Heart right ventricle (tissue), 16 donors: ENCODE results near the gene VTI1A. TPM values are rescaled to one million over a fixed set of nuclear protein-coding genes. Genes with fewer than 3 reads are reported as not detected.

Experiments used
- ATAC-seq, 8 donors: fragments of 200-7000 bp; cut with Tn5 transposase; one replicate each; pipeline ENCODE4 v1.9.1; 2020; ENCODE audit warnings: mild to moderate bottlenecking in 8 of 8, moderate library complexity in 8 of 8, moderate number of reproducible peaks in 1 of 8
- DNase-seq, 2 donors: peaks; one replicate each; pipeline ENCODE4 v3.0.0-alpha.2; 2020
- H3K27ac ChIP-seq, 10 donors: fragments of 200-600 bp; sonication (generic) in 2 of 10; one replicate each; pipeline versions ENCODE4 v1.5.0 to v1.8.0; 2020 to 2022; ENCODE audit warnings: mild to moderate bottlenecking in 3 of 10
- H3K27me3 ChIP-seq, 7 donors: fragments of 200-600 bp; one replicate each; pipeline ENCODE4 v1.8.0; 2021 to 2022; ENCODE audit warnings: mild to moderate bottlenecking in 2 of 7
- H3K36me3 ChIP-seq, 9 donors: fragments of 200-600 bp; sonication (generic) in 1 of 9; one replicate each; pipeline versions ENCODE4 v1.5.0 to v1.8.0; 2020 to 2022; ENCODE audit warnings: mild to moderate bottlenecking in 2 of 9
- H3K4me1 ChIP-seq, 9 donors: fragments of 200-600 bp; sonication (generic) in 1 of 9; one replicate each; pipeline versions ENCODE4 v1.5.0 to v1.8.0; 2020 to 2022; ENCODE audit warnings: mild to moderate bottlenecking in 4 of 9
- H3K4me3 ChIP-seq, 10 donors: fragments of 200-600 bp; sonication (generic) in 2 of 10; one replicate each; pipeline versions ENCODE4 v1.5.0 to v1.8.0; 2020 to 2022; ENCODE audit warnings: mild to moderate bottlenecking in 7 of 10, moderate library complexity in 2 of 10
- H3K9me3 ChIP-seq, 11 donors: fragments of 200-600 bp in 10 of 11; sonication (generic) in 2 of 11; one replicate each; pipeline versions ENCODE4 v1.5.0 to v1.8.0; 2013 to 2022; ENCODE audit warnings: mild to moderate bottlenecking in 2 of 11, control low read depth in 1 of 11, moderate library complexity in 1 of 11
- CTCF ChIP-seq, 9 donors: fragments of 200-600 bp; sonication (generic) in 2 of 9; IDR thresholded peaks; one replicate each; pipeline versions ENCODE4 v1.5.0 to v1.8.0; 2021 to 2022; ENCODE audit warnings: antibody characterized with exemption in 9 of 9, mild to moderate bottlenecking in 5 of 9, moderate library complexity in 1 of 9
- WGBS, 2 donors: extraction: QIAGEN DNeasy Blood & Tissue Kit; methylation state at CpG; one replicate each; pipeline ENCODE4 v1.1.7; 2013; ENCODE audit warnings: inconsistent platforms in 1 of 2; 5-methylcytosine and 5-hydroxymethylcytosine counted together
- intact Hi-C, 10 donors: fragments of 100-400 bp; cut with DNase I; formaldehyde crosslinking; loops; one replicate each; pipeline versions ENCODE4 v1.11.1 to v1.14.2; 2022
- polyA plus RNA-seq, 2 donors: library from polyadenylated mRNA; stranded (reverse); fragments of 200-250 nt; gene quantifications; one replicate each; pipeline ENCODE4 v1.2.3, GENCODE V29; 2013
- total RNA-seq, 10 donors: library from RNA; stranded (reverse); fragmentation: NEBNext Ultra II Directional in 3 of 10; extraction: Animal tissue kit (Norgen Biotek cat#: 25700) in 3 of 10; gene quantifications; one replicate each; pipeline versions ENCODE4 v1.2.1 to v1.2.4, GENCODE V29; 2021 to 2023
- donor health status: Arrhythmogenic right ventricular cardiomyopathy.
- donor health status: ischemic (EF 13 %, LVEDD 7.1; RV severe dilation, severe dysfunction).
- donor health status: healthy with polysubstance abuse.
- donor health status: DM: no; HTN: yes; CAD: no.
- donor health status: DM: no; HTN: no; CAD: no.
- donor health status: ischemic (EF 25% LVEDD 6.9; RV normal size, moderate dysfunction).
- donor health status: ischemic (EF 25% LVEDD 5.7; RV mildly dilated, moderate dysfunction).
- donor health status: healthy.
- donor health status: DM: yes; HTN: yes; CAD: no.
- donor health status: Ischemic cardiomyopathy.
- donor health status: ischemic (EF 35%, LVEDD 5.7; RV mildly dilated, moderate dysfunction).
- donor health status: nonischemic (EF 11% LVEDD 7.7; RV severe dilation, severe dysfunction).
- donor health status: DM: yes; HTN: yes; CAD: no.
- donor health status: PGD.
- donor health status: ischemic (EF 29% LVEDD 5.4; RV normal size, mild dysfunction).
- donor health status: nonischemic (EF 23%, LVEDD 6.1; RV moderate dilation, normal function).

Gene VTI1A
- total and polyA plus RNA-seq, 12 donors = 6.2 to 24.5 (median 20.6) TPM

GRCh38 chr10:112696592-112696991 is 249.6 kb downstream of the VTI1A start:
- H3K9me3 ChIP-seq = no peaks in the 10 kb centered on the region
- DNase-seq (no peak), ATAC-seq (no peak)
- no peaks in the 10 kb centered on the region for H3K27me3 ChIP-seq
- no peak for TF ChIP-seq CTCF (IDR thresholded peaks at IDR 0.05)
- peaks cover 0 to 8% (median 4%) of the 10 kb centered on the region in 9 donors for H3K4me1 ChIP-seq
- peaks cover 0 to 8% (median 0%) of the 10 kb centered on the region in 9 donors for H3K36me3 ChIP-seq
- no peak overlapping the region for H3K4me3 ChIP-seq
- intact Hi-C loops = no loop called here
- 60 to 68% methylated on average over 2 of the region's 2 CpGs for WGBS, 2 donors
- no peak overlapping the region for H3K27ac ChIP-seq

GRCh38 chr10:112698133-112698817 is 251.3 kb downstream of the VTI1A start:
- intact Hi-C loops = no loop called here
- H3K9me3 ChIP-seq = no peaks in the 10 kb centered on the region
- H3K27me3 ChIP-seq = no peaks in the 10 kb centered on the region
- H3K36me3 ChIP-seq = peaks cover 0 to 8% (median 0%) of the 10 kb centered on the region in 9 donors
- H3K4me1 ChIP-seq = peaks cover 0 to 15% (median 5%) of the 10 kb centered on the region in 9 donors
- H3K4me3 ChIP-seq = no peak overlapping the region
- no peak for DNase-seq
- 88 to 93% methylated on average over 7 of the region's 7 CpGs for WGBS, 2 donors
- H3K27ac ChIP-seq = no peak overlapping the region
- no peak for ATAC-seq
- TF ChIP-seq CTCF (IDR thresholded peaks at IDR 0.05) = no peak

- H3K4me1 ChIP-seq = peaks cover 0 to 15% (median 5%) of the 10 kb centered on the region in 9 donors
- DNase-seq (no peak), ATAC-seq (peak in 1 of 8 donors; percentile 33)
- TF ChIP-seq CTCF (IDR thresholded peaks at IDR 0.05) = no peak
- WGBS, 2 donors = 85 to 92% methylated on average over 5 of the region's 5 CpGs
- peaks cover 0 to 8% (median 0%) of the 10 kb centered on the region in 9 donors for H3K36me3 ChIP-seq
- no peak overlapping the region for H3K4me3 ChIP-seq
- intact Hi-C loops = no loop called here
- no peaks in the 10 kb centered on the region for H3K9me3 ChIP-seq
- H3K27ac ChIP-seq = no peak overlapping the region
- no peaks in the 10 kb centered on the region for H3K27me3 ChIP-seq
Observed at GRCh38 chr10:112698818-112699164, 251.8 kb downstream of the VTI1A start.

GRCh38 chr10:112700215-112700671 is 253.2 kb downstream of the VTI1A start:
- no peaks in the 10 kb centered on the region for H3K9me3 ChIP-seq
- intact Hi-C loops = no loop called here
- H3K27ac ChIP-seq = no peak overlapping the region
- DNase-seq = no peak
- no peaks in the 10 kb centered on the region for H3K27me3 ChIP-seq
- peaks cover 0 to 8% (median 0%) of the 10 kb centered on the region in 9 donors for H3K36me3 ChIP-seq
- no peak overlapping the region for H3K4me3 ChIP-seq
- no peak for TF ChIP-seq CTCF (IDR thresholded peaks at IDR 0.05)
- H3K4me1 ChIP-seq = peaks cover 0 to 15% (median 5%) of the 10 kb centered on the region in 9 donors
- no peak for ATAC-seq
